Measurements from ENCODE around the gene DLG2.

GRCh38 chr11:85196968-85197367, 430.2 kb downstream of the DLG2 start:
- TF ChIP-seq CTCF (IDR thresholded peaks at IDR 0.05; ENCODE audit: low read depth, low read length, poor library complexity, severe bottlenecking): no peak
- no peak for TF ChIP-seq EZH2phosphoT487 (IDR thresholded peaks at IDR 0.05; ENCODE audit: borderline replicate concordance, low read length)

Measured in DOHH2 (cell line).